Measurements from ENCODE around the gene DPYD. TPM values are rescaled to one million over a fixed set of nuclear protein-coding genes. Genes with fewer than 3 reads are reported as not detected.

DPYD gene
- total RNA-seq, 1 experiment from 2014 or later: 24.5 TPM

DNA sequence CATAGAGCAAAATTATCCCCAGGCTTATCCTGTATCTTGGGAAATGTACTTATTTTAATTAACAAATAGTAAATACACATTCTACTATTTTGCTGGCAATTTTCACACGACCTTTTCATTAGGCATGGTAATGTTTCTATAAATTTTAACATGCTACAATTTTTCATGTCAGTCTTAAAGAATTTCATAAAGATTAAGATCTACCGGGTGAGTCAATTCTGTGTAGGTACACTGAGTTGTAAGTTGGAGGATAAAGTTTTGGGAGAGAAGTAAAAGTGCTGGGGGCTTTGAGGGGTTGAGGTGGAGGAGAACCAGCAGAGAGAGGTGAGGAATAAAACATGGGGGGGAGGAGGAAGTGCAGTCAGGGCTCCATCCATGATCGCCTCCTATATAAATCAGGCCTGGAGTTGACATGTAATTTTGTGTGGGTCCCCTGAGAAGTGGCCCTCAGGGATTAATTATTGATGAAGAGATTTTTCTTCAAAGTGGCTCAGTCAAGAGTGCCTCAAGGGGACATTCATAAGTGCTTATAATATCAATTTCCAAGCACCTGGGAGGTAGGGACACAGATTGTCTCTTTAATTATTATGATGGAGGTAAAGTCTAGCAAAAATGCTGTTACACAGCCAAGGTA, 7.2 kb downstream of the DPYD start:
- DNase-seq: no peak
- H3K9me3 ChIP-seq: no peaks in the 10 kb centered on the region
- H3K36me3 ChIP-seq: 0 out of 2 replicates have a peak, but pooled peaks cover 3% of the 10 kb centered on the region
- H3K27me3 ChIP-seq: no peaks in the 10 kb centered on the region
- H3K4me3 ChIP-seq: no peak overlapping the region

DNA sequence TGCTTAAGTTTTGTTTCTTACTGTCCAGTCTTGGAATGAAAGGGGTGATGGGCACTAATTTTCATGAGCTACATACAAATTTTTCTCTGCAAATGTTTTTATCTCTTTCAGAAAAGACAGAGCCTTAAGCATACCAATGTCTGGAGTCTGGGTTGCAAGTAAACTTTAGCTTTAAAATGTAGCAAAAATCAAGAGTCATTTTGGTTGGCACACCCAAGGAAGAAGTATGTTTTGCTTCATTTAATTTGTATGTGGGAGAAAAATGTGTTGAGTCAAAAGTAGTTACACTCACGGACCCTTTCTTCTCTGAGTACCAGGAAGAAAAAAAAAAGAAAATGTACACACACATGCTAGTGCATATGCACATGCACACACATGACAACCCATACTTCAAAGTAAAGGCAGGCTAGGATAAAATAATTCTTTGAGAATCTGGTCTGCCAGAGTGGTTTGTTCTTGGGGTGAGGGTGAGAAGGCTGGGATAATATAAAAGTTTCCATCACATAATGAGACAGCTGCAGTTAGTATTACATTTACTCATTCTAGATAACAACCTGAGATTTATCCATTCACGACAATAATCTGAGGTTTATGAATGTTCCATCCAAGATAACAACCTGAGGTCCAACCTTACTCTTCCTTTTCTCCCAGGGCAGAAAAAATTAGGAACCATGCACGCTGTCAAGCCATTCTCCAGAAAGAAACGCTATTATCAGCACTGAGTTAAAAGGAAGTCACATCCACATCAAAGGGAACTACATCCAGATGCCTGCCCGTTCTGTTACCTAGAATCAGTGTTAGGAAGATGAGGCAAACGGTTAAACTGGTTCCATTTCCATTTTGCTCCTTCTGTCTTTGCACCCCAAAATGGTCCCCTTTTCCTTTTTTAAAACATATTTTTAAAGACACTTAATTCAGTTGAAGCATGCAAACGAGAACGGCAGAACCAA, 9.3 kb downstream of the DPYD start:
- H3K4me3 ChIP-seq: no peak overlapping the region
- no peak for DNase-seq
- 0 out of 2 replicates have a peak, but pooled peaks cover 3% of the 10 kb centered on the region for H3K36me3 ChIP-seq

DNA sequence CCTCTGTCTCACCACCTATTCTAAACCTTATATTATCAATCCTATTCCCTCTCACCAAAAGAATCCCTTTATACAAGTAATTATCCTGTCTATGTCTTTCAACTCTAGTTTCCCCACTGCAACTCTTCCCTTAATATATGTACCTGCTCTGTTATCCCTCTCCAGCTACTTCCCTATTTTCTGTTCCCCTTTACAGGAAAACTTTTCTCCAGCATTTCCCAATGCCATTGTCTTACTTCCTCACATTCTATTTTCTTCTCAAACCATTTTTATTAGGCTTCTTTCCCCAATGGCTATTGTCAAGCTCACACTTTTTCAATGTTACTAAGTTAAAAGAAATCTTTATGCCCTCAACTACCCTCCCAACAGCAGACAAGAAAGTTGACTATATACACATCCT, 11.6 kb downstream of the DPYD start:
- DNase-seq: no peak
- Histone ChIP-seq H3K4me3 (no peak overlapping the region), H3K27me3 (no peaks in the 10 kb centered on the region), H3K36me3 (0 out of 2 replicates have a peak, but pooled peaks cover 3% of the 10 kb centered on the region), H3K9me3 (no peaks in the 10 kb centered on the region)

More for the DNA sequence above, 9.3 kb downstream of the DPYD start:
- H3K27me3 ChIP-seq: no peaks in the 10 kb centered on the region
- no peaks in the 10 kb centered on the region for H3K9me3 ChIP-seq

DNA sequence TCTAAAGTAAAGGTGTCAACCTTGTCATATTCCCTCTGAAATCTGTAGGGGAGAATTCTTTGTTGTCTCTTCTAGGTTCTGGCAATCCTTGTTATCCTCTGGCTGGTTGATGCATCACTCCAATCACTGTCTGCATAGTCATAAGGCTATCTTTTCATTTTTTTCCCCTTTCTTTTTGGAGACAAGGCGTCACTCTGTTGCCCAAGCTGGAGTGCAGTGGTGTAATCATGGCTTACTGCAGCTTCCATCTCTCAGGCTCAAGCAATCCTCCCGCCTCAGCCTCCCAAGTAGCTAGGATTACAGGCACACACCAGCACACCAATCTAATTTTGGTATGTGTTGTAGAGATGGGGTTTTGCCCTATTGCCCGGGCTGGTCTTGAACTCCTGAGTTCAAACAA, 12.9 kb downstream of the DPYD start:
- H3K27me3 ChIP-seq: no peaks in the 10 kb centered on the region
- no peak overlapping the region for H3K4me3 ChIP-seq
- DNase-seq: no peak
- 0 out of 2 replicates have a peak, but pooled peaks cover 3% of the 10 kb centered on the region for H3K36me3 ChIP-seq
- H3K9me3 ChIP-seq: no peaks in the 10 kb centered on the region

DNA sequence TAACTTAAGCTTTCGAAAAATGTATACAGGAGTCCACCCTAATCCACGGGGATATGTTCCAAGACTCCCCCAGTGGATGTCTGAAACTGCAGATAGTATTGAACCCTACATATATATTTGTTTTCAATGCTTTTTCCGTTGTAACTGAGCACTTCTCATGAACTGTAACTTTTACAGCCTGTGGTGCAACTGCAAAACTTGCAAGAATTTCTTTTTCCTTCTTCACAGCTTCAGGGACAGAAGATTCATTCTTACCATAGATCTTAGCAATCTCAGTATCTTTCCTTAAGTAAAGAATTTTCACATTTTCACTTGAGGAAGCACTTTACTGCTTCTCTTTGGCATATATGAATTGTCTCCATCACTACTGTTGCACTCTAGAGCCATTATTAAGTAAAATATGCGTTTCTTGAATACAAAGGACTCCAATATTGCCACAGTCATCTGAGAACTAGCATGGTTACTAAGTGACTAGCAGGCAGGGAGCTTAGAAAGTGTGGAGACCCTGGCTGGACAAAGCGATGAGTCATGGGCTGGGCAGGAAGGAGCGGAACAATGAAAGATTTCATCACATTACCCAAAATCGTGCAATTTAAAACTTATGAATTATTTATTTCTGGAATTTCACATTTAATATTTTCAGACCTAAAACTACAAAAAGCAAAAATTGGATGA, 14.1 kb downstream of the DPYD start:
- no peaks in the 10 kb centered on the region for H3K9me3 ChIP-seq
- no peak overlapping the region for H3K4me3 ChIP-seq
- H3K36me3 ChIP-seq: 0 out of 2 replicates have a peak, but pooled peaks cover 3% of the 10 kb centered on the region
- DNase-seq: peak; percentile 85
- no peaks in the 10 kb centered on the region for H3K27me3 ChIP-seq

DNA sequence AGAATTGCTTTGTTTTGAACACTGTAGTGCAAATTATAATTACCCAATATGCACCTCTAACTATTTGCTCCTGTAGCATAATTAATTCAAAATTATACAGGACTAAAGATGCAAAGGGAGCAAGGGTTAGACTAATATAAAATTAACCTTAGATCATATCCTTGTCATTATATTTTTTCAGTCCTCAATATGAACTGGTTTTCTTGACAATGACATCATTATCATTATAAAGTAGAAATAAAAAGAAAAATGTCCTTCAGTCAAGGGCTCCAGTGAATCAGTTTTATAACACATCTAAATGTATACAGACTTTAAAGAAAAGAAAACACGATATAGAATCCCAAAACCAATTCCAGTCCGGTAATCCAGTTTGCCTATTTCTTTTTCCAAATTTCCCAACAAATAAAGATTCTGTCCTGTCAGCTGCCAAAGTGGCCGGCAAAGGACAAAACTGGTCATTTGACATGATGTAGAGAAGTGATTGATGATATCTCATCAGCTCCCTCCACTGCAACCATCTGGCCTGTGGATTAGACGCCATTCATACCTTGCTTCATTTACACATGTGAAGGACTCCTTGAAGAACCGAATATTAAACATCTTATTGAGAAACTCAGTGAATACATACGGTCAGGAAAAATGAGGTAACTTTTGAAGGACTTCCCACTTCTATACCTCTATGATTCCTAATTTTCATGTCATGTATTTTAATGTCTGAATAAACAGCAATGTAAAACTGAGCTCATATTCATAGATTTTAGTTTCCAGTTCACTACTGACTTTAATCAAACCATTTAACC, 15.5 kb downstream of the DPYD start:
- Histone ChIP-seq H3K4me3 (no peak overlapping the region), H3K9me3 (no peaks in the 10 kb centered on the region), H3K27me3 (no peaks in the 10 kb centered on the region), H3K36me3 (0 out of 2 replicates have a peak, but pooled peaks cover 3% of the 10 kb centered on the region)
- DNase-seq: no peak

DNA sequence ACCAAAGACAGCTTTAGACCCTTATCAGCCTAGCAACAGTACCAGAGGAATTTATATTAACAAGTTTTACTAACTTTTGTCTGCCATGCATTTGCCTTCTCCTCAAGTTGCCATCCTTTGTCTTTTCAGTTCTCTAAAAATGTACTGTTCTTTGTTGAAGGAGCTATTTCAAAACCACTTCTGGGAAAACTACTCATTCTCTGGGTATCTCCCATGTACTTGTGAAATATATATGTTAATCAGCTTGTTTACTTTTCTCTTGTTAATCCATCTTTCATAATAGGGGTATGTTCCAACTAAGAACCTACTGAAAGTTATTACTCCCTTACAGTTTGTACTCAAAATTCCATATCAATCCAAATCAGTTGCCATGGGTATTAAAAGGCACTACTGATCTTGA, 16.3 kb downstream of the DPYD start:
- Histone ChIP-seq H3K27me3 (no peaks in the 10 kb centered on the region), H3K9me3 (no peaks in the 10 kb centered on the region), H3K36me3 (0 out of 2 replicates have a peak, but pooled peaks cover 4% of the 10 kb centered on the region), H3K4me3 (no peak overlapping the region)
- no peak for DNase-seq

DNA sequence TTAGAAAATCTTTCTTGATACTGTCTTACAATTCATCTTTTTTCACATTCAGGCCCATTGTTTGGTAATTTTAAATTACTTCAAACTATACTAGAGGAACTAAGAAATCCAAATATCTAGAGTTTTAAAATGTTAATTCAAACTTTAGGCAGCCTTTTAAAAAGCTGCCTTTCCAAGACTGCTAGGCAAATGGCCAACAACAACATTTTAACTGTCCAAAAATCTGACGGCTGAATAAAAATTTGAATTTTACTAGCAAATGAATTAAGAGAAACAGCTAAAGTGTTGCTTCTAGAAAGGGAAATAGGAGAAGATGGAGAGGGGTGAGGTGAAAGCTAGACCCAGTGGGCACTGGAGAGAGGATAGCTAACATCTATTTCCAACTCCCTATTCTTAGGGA, 17.2 kb downstream of the DPYD start:
- no peaks in the 10 kb centered on the region for H3K27me3 ChIP-seq
- peak; percentile 5 for DNase-seq
- H3K36me3 ChIP-seq: 0 out of 2 replicates have a peak, but pooled peaks cover 3% of the 10 kb centered on the region
- H3K4me3 ChIP-seq: no peak overlapping the region
- H3K9me3 ChIP-seq: no peaks in the 10 kb centered on the region

DNA sequence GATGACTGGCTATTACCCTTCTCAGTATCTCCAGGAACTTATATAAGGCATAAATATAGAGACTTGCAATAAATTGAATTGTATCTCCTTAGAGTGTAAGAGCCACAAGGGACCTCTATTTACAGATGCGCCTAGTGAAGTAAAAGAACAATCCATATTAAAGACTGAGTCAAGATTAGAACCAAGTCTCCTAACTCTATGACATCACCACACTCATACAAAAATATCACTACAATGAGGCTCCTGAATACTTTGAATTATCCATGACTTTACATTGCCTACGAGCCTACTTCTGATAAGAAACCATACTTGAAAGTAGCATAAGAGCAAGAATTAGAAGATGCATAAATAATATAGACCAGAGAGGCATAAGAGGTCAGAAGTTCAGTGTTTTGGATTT, 18.8 kb downstream of the DPYD start:
- DNase-seq: no peak
- Histone ChIP-seq H3K4me3 (no peak overlapping the region), H3K36me3 (peaks cover 10% of the 10 kb centered on the region), H3K9me3 (peaks cover 10% of the 10 kb centered on the region), H3K27me3 (no peaks in the 10 kb centered on the region)

DNA sequence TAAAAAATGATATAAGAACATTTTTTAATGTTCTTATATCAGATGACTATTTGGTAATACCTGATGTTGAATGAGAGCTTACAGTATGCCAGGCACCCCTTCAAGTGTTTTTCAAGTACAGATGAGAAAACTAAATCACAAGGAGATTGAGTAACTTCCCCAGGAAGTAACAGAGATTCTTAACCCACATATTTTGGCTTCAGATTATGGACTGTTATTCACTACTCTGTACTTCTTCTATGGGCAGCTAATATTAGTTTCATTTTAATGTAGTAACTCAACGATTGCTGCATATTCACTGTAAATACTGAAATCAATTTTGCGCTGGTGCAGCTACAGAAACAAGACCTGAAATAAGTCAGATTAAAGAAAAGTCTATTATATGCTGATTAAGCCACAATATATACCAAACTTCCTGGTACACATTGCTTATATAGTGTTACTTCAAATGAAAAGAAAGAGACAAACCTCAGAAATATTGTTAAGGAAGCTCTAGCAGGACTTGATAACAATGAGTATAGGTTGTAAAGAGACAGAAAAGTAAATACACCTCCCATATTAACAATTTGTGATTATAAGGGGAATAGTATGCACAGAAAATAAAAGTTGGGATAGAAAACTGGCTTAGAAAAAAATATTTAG, 19.7 kb downstream of the DPYD start:
- peak overlapping the region; percentile 23 for H3K4me3 ChIP-seq

DNA sequence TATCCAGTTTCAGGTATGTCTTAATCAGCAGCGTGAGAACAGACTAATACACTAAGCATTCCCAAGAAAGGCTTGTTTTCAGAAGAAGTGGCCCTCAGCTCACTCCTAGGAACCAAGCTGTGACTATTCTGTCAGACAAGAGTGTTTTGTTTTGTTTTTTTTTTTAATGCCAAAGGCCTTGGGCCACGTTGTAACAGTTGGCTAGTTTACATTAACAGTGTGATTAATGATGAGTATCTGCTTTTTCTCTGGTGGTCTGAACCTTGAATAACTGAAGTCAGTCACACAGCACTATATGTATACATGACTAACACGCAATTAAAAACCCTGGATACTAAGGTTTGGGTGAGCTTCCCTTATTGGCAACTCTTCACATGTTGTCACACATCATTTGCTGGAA, 21.9 kb downstream of the DPYD start:
- Histone ChIP-seq H3K4me3 (no peak overlapping the region), H3K27me3 (no peaks in the 10 kb centered on the region), H3K9me3 (peaks cover 11% of the 10 kb centered on the region), H3K36me3 (peaks cover 15% of the 10 kb centered on the region)
- peak; percentile 41 for DNase-seq

More for the DNA sequence above, 19.7 kb downstream of the DPYD start:
- H3K27me3 ChIP-seq: no peaks in the 10 kb centered on the region
- H3K36me3 ChIP-seq: peaks cover 15% of the 10 kb centered on the region
- no peak for DNase-seq
- H3K9me3 ChIP-seq: peaks cover 11% of the 10 kb centered on the region

DNA sequence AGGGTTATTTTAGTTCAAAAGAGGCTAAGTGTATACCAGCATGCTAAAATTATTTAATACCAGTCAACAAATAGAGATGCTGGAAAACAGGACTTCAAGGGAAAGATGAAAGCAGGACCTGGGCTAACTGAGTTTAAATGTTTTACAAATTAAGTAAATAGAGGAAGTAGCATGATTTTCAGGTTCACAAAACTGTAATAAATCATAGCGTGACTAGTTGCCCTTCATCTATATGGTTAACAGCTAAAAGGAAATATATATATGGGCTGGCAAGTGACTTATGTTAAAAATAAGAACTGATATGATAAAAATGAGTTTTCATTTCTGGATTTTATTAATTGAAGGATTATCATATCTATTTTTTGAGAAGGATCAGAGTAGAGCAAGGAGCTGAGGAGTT, 25.6 kb downstream of the DPYD start:
- Histone ChIP-seq H3K27me3 (no peaks in the 10 kb centered on the region), H3K36me3 (peaks cover 15% of the 10 kb centered on the region), H3K4me3 (no peak overlapping the region), H3K9me3 (peaks cover 19% of the 10 kb centered on the region)
- no peak for DNase-seq

DNA sequence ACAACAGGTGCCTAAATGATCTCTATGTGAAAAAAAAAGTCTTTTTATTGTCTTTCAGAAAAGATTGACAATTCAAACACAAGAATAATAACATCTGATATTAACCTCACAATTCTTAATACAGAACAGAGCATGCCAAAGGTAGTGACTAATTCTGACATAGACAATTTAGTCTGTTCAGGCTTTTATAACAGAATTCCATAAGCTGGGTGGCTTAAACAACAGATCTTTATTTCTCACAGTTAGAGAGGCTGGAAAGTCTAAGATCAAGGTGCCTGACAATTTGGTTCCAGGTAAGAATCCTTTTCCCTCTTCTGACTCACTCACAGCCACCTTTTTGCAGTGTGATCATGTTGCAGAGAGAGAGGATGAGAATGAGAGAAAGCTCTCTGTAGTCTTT, 27.0 kb downstream of the DPYD start:
- no peaks in the 10 kb centered on the region for H3K27me3 ChIP-seq
- peaks cover 32% of the 10 kb centered on the region for H3K9me3 ChIP-seq
- H3K4me3 ChIP-seq: no peak overlapping the region
- peaks cover 12% of the 10 kb centered on the region for H3K36me3 ChIP-seq
- DNase-seq: no peak

DNA sequence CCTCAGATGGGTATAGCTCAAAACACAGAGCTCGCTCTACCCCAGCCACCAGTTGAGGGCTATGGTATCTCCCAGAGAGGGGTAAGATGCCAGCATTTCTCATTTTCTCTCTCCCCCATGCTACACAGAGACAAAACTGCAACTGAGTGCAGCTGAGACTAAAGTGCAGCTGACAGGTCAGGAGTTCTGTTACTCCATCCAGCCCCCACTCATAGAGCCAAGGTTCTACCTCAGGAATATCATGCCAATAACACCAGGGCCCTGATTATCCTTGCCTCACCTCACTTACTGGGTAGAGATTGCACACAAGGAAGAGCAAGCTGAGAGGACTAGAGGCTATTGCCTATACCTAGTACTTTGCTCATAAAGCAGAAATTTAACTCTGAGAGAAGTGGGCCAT, 34.6 kb downstream of the DPYD start:
- no peak for DNase-seq
- Histone ChIP-seq H3K27me3 (no peaks in the 10 kb centered on the region), H3K36me3 (peaks cover 19% of the 10 kb centered on the region), H3K9me3 (peaks cover 30% of the 10 kb centered on the region), H3K4me3 (no peak overlapping the region)

DNA sequence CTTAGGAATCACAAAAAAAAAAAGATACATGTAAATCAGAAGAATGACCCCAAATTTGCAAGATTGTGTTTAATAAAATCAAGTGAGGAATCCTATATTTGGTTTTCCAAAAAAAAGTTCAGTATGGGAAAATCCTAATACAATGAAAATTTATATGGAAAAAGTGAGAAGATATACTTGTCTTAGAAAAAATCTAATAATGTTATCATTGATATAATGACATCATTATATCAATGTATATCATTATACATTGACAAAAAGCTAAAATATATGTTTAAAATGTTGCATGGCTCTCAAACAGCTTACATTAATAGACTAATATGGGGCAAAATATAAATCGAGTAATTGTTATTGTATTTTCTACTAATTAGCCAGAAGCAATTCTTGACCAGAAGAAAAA, 37.0 kb downstream of the DPYD start:
- Histone ChIP-seq H3K9me3 (peaks cover 11% of the 10 kb centered on the region), H3K27me3 (no peaks in the 10 kb centered on the region), H3K36me3 (peaks cover 36% of the 10 kb centered on the region), H3K4me3 (no peak overlapping the region)
- no peak for DNase-seq

DNA sequence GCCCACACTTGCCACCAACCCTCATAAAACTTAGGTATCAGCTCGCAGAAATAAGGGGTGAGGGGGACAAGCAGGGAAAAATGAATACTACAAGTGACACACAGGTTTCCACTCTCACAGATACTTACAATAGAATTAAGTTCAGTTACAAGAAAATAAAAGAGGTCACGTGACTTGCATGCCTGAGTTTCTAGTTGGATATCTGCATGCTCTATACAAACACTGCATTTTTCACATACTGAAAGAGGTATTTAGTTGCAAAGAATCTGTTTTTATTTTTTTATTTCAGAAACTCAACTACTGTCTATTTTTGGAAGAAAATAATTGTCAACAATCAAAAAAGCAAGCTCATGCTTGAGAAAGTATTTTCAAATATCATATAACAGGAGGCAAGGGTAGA, 43.5 kb downstream of the DPYD start:
- peaks cover 28% of the 10 kb centered on the region for H3K36me3 ChIP-seq
- DNase-seq: no peak
- H3K27me3 ChIP-seq: no peaks in the 10 kb centered on the region
- no peak overlapping the region for H3K4me3 ChIP-seq
- H3K9me3 ChIP-seq: peaks cover 3% of the 10 kb centered on the region; the same call in 1 of the 2 replicates

Measured in MG63 (cell line).